Stimulated activated CD4-positive, alpha-beta T cell treated with anti-CD3 and anti-CD28 coated beads, Interleukin-4, amount 100 ng/mL, for 1 hour (primary cell): ENCODE data around the gene PCDH8.

Experiments
- DNase-seq: peaks from one replicate; pipeline ENCODE4 v3.0.0-alpha.2; 2020

The PCDH8 gene

DNA sequence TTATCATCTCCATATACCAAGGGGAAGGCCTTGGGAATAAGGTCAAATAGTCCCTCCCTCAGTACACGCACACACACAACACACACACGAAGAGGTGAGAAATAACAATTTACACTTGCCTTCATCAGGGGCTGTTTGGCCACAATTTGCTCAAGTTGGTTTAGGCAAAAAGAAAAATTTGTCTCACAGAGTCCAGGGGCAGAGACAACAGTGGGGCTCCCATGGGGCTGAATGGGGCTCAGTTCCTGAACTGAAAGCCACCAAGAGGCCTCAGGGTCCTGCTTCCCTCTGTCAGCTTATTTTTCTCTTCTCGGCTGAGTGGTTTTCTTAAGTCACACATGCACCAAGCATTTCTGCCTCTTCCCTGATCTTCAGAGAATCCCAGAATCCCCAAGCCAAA, 35.5 kb downstream of the PCDH8 start:
- no peak for DNase-seq

DNA sequence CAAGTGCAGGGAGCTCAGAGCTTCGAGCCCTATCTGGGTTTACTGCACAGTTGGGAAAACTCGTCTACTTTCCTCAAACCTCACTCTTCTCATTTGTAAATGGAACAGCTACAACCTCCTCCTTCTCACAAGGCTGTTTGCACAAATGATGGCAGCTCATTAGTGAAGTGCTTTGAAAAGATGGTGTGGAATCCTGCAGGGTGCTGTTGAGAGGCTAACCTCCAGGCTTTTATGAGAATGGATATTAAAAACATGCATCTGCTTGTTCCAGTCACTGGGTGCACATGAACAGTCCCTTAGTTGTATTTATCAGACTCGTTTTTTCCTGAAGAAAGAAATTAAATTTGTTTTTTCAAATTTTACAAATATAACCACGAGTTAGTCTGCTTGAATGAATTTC, 36.6 kb downstream of the PCDH8 start:
- no peak for DNase-seq

DNA sequence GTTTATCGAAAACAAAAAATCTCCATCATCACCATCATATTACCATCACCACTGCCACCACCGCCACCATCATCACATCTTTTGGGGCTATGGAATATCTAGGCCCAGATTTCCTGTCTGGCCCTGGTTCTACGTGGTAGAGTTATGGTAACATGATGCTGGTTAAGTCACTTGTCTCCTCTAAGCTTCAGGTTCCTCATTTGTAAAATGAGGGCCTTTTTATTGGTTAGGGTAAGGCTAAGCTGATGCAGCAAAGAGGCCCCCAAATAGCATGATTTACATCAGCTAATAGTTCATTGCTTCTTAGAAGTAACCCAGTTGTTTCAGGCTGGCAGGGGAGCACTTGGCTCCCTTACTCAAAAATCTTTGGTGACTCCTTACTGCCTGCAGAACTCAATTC, 37.9 kb downstream of the PCDH8 start:
- no peak for DNase-seq

DNA sequence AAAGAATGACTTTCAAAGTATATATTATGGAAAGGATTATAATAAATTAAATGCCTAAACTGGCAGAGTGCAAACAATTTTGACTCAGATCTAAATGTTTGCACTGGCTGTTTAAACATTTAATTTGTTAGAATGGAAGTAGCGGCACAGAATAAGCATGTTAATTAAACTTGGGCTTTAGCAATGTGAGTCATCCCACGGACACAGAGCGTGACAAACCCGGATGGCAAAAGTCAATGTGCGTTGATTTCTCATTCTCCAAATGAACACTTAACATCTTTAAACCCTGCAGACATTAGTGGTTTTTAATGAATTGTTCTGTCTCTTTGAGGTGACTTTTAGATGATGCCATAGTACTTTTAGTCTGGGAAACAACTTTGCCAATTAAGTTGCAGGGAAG, 38.4 kb downstream of the PCDH8 start:
- no peak for DNase-seq

DNA sequence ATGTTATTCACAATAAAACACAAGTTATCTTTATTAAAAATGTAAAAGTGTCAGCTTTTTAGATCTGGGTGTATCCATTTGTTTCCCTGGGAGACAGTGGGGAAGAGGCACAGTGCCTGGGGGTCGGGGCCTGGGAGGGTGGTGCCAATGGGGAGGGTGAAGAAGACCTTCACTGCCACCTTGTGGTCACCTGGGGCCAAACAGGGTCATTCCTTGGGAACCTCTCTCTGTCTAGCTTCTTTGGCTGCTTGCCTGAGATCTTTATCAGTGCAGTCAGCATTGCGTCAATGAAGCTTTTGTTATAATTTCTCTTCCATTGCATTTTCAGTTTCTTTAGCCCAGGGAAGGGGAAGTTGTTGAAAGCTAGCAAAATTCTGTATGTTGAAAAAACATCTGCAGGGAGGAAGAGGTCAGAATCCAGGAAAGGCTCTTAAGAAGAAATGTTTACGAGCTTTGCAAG, 39.1 kb downstream of the PCDH8 start:
- DNase-seq: peak; percentile 18

DNA sequence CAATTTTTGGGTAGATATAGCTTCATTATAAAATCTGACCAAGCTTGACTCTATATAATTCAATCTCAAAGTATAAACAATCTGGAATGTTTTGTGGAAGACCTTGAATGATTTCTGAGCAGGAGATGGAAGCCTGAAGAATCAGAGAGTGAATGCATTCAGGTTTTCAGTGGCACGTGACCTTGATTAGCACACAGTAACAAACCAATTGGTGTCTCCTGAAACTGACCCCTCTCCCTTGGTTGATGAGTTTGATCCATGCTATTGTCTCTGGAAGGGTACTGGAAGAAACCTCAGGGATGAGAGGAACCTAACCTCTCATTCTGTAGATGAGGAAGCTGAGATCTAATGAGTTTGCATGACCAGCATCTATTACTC, 39.6 kb downstream of the PCDH8 start:
- no peak for DNase-seq

DNA sequence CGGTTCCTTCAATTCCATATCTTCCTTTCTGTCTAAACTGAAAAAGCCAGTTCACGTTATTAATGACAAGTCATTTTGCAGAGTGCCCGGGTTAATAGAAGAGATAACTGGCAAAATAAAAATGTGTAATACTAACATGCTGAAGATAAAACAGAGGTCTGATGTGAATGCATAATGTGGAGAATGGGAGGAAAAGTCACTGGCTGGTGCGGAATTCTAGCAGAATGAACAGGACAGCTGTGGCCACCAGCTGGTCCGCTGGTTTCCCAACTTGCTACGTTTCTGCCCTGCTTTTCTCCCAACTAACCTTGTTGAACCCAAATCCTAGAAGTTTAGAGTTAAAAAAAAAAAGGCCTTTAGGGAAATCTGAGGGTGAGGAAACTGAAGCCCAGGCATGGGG, 42.4 kb downstream of the PCDH8 start:
- DNase-seq: no peak

DNA sequence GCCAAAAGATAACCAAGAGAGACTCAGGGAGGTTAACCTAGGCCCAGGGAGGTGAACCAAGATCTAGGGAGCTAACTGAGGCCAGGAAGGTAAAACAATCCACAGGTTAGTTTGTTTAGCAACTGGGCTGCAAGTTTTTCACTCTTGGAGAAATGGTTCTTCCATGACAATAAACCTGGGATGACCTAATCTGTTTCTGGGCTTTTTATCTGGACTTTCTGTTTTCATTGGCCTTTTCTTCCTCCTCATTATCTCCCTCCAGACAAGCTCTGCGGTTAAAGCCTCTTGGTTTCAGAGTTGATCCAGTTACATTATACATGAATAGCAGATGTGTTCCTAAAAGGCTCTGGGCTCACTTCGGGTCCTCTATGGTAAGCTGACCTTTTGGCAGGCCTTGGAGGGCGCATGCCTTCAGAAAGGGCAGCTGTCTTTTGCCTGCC, 44.2 kb downstream of the PCDH8 start:
- no peak for DNase-seq

DNA sequence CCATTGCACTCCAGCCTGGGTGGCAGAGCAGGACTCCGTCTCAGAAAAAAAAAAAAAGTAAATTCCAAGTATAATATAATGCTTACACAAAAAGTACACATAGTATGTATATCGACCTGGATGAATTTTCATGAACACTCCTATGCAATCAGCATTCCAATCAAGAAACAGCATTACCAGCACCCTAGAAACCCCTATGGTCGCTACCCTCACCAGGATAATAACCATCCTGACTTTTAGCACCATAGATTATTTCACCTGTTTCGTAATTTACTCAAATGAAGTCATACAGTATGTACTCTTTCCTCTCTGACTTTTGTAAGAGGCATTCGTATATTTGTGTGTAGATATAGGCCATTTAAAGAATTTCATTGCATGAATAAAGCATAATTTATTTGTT, 47.6 kb downstream of the PCDH8 start:
- no peak for DNase-seq

DNA sequence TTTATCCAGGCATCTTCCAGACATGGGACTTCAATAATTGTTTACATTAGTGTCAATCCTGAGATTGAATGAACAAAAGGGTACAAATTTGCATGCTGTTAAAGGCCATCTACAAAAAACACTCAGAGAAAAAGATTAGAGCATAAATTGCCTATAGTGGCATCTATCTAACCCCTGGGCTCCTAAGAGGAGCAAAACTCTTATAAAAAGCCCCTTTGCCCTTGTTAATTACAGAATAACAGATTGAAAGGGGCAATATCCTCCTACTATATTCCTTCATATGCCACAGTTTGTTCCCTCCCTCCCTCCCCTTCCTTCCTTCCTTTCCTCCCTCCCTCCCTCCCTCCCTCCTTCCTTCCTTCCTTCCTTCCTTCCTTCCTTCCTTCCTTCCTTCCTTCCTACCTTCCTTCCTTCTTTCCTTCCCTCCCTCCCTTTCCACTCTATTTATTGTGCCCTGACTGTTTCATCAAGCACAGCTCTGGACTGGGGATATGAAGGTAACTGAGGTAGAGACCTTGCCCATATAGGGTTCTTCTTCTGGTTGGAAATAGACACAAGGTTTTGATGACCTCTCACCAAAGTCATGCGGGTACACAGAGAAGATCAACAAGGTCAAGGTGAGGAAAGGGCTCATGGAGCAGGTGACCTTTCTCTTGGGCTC, 49.5 kb downstream of the PCDH8 start:
- no peak for DNase-seq

DNA sequence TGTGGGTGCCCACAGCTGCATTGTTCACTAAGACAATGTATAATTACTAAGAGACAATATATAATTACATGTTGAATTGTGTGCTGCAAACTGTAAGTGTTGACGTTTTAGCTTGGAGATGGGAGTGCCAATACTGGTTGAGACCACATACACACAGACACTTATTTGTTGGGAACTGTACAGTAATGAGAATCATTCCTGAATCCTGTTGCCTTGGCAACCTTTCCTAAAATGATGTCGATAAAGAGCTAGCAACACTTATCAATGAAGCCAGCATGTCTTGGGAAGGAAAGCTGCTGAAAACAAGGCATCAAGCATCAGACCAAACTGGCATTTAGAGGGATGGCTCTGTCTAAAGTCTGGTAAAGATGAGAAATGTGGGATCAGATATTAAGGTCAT, 51.3 kb downstream of the PCDH8 start:
- DNase-seq: no peak

DNA sequence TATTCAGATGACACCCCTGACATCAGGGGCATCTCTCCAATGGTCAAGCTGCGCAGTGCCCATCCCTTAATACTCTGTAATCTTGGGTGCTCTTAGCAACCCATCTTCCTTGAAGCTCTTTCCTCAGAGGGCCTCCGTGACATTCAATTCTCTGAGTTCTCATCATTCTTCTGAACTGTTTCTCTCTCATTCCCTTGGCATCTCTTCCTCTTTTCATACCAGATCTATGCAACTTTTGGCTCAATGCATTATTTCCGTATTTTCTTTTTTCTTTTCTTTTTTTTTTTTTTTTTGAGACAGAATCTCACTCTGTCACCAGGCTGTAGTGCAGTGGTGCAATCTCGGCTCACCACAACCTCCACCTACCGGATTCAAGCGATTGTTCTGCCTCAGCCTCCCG, 53.9 kb downstream of the PCDH8 start:
- DNase-seq: no peak

DNA sequence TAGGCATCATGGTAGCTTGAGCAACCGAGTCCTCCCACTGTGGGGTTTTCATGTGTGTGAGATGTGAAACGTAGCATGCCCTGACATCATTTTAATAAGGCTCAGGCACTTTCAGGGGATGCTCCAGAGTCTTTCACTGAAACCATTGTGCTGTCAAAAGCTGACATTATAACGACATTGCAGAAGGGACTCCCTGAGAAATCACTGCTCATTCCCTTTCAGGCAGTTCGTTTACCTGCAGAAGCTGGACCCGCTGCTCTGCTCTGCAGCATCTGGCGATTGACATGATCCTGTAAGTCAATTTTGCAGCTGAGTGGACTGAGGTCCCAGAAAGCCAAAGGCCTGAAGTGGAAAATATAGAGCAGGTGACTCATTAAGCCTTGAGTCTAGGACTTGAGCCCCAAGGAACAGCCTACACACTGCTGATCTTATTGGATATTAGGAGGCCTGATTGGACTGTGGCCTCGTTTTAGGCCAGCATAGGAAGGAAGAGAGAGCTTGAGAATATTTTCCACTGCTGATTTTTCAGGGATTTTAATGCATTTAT, 54.9 kb downstream of the PCDH8 start:
- DNase-seq: no peak
